HepG2 (cell line): ENCODE measurements around the gene CIAO2B. TPM values are rescaled to one million over a fixed set of nuclear protein-coding genes. Genes with fewer than 3 reads are reported as not detected.

Experiments
- NBN ChIP-seq: fragments of 450-650 bp; conservative IDR thresholded peaks from 2 replicates; pipeline ENCODE4 v1.6.1; 2017
- NCOA5 ChIP-seq: sonication (generic); formaldehyde crosslinking; IDR thresholded peaks from 2 replicates; pipeline ENCODE4 v1.4.0; 2020; ENCODE audit warnings: missing genetic modification reagents
- TAF15 ChIP-seq: fragments of 200-400 bp; formaldehyde crosslinking; IDR thresholded peaks from one replicate; pipeline ENCODE4 v1.6.1; 2018; ENCODE audit warnings: mild to moderate bottlenecking, low read depth, low read length; ENCODE audit not compliant: poor library complexity, severe bottlenecking
- TCF7 ChIP-seq: sonication (generic); IDR thresholded peaks from 2 replicates; pipeline ENCODE4 v1.6.1; 2016; ENCODE audit warnings: antibody characterized with exemption, low read depth
- ZFP36 ChIP-seq: fragments of 150-350 bp; IDR thresholded peaks from 2 replicates; pipeline ENCODE4 v1.6.1; 2018; ENCODE audit warnings: borderline replicate concordance, low read length, low read depth; ENCODE audit not compliant: partially characterized antibody
- ZFP90 ChIP-seq: sonication (generic); formaldehyde crosslinking; IDR thresholded peaks from 2 replicates; pipeline ENCODE4 v1.8.0; 2022; ENCODE audit warnings: missing genetic modification reagents, mild to moderate bottlenecking, inconsistent platforms, borderline replicate concordance
- ZMYM3 ChIP-seq: sonication (generic); formaldehyde crosslinking; IDR thresholded peaks from 2 replicates; pipeline ENCODE4 v1.5.1; 2020; ENCODE audit warnings: mild to moderate bottlenecking, missing genetic modification reagents
- ZNF24 ChIP-seq: fragments of 450-650 bp; IDR thresholded peaks from 2 replicates; pipeline ENCODE4 v1.6.1; 2017; ENCODE audit warnings: antibody characterized with exemption, mild to moderate bottlenecking
- ZNF337 ChIP-seq: sonication (generic); formaldehyde crosslinking; IDR thresholded peaks from 2 replicates; pipeline ENCODE4 v1.5.1; 2020; ENCODE audit warnings: missing genetic modification reagents, low read depth, mild to moderate bottlenecking, borderline replicate concordance
- ZNF432 ChIP-seq: sonication (generic); formaldehyde crosslinking; IDR thresholded peaks from 2 replicates; pipeline ENCODE4 v1.5.0; 2020; ENCODE audit warnings: missing genetic modification reagents, mild to moderate bottlenecking, borderline replicate concordance
- ZNF441 ChIP-seq: sonication (generic); formaldehyde crosslinking; IDR thresholded peaks from 2 replicates; pipeline ENCODE4 v1.7.0; 2021; ENCODE audit warnings: missing genetic modification reagents, borderline replicate concordance
- ZNF772 ChIP-seq: sonication (generic); formaldehyde crosslinking; IDR thresholded peaks from 2 replicates; pipeline ENCODE4 v1.5.0; 2020; ENCODE audit warnings: mild to moderate bottlenecking, missing genetic modification reagents
- ZNF891 ChIP-seq: sonication (generic); formaldehyde crosslinking; IDR thresholded peaks from 2 replicates; pipeline ENCODE4 v1.5.0; 2020; ENCODE audit warnings: mild to moderate bottlenecking, missing genetic modification reagents
- polyA plus RNA-seq, 8 experiments: library from polyadenylated mRNA; depleted of rRNA in 3 of 8; stranded (reverse) in 7 of 8; unstranded in 1 of 8; fragments of >200 nt; fragmentation: Illumina TruSeq in 4 of 8; extraction: Trizol in 4 of 8; gene quantifications; 2 replicates each; pipeline versions ENCODE4 v1.2.1 to v1.2.3, GENCODE V29; 2011 to 2016; ENCODE audit warnings: low read depth in 4 of 8, missing spikeins in 1 of 8, mixed read lengths in 1 of 8; ENCODE audit not compliant: insufficient read depth in 1 of 8
- total RNA-seq, 5 experiments: library from RNA; depleted of rRNA; stranded (reverse); fragments of >200 nt; fragmentation: Illumina TruSeq; extraction: Trizol; gene quantifications; 2 replicates each; pipeline ENCODE4 v1.2.3, GENCODE V29; 2016; ENCODE audit warnings: low read depth in 1 of 5
- TF ChIP-seq, protein P1 (sequence below): sonication (generic); formaldehyde crosslinking; IDR thresholded peaks from 2 replicates; pipeline ENCODE4 v1.8.0; 2022; ENCODE audit warnings: missing genetic modification reagents, mild to moderate bottlenecking, borderline replicate concordance
- TF ChIP-seq, protein P2 (sequence below): sonication (generic); formaldehyde crosslinking; IDR thresholded peaks from 2 replicates; pipeline ENCODE4 v1.4.0; 2020; ENCODE audit warnings: missing genetic modification reagents
- TF ChIP-seq, protein P3 (sequence below): sonication (generic); formaldehyde crosslinking; IDR thresholded peaks from 2 replicates; pipeline ENCODE4 v1.5.1; 2020; ENCODE audit warnings: missing genetic modification reagents, mild to moderate bottlenecking, borderline replicate concordance
- TF ChIP-seq, protein P4 (sequence below): sonication (generic); formaldehyde crosslinking; IDR thresholded peaks from 2 replicates; pipeline ENCODE4 v1.4.0; 2020; ENCODE audit warnings: missing genetic modification reagents
- TF ChIP-seq, protein P5 (sequence below): sonication (generic); formaldehyde crosslinking; IDR thresholded peaks from 2 replicates; pipeline ENCODE4 v1.8.1; 2023; ENCODE audit warnings: mild to moderate bottlenecking, moderate library complexity, missing genetic modification reagents

Gene CIAO2B
- total and polyA plus RNA-seq, 2 of the 13 experiments (the other 11 are each of a cell fraction or from before 2014, with no cell fraction given) = 157 to 293 TPM

DNA sequence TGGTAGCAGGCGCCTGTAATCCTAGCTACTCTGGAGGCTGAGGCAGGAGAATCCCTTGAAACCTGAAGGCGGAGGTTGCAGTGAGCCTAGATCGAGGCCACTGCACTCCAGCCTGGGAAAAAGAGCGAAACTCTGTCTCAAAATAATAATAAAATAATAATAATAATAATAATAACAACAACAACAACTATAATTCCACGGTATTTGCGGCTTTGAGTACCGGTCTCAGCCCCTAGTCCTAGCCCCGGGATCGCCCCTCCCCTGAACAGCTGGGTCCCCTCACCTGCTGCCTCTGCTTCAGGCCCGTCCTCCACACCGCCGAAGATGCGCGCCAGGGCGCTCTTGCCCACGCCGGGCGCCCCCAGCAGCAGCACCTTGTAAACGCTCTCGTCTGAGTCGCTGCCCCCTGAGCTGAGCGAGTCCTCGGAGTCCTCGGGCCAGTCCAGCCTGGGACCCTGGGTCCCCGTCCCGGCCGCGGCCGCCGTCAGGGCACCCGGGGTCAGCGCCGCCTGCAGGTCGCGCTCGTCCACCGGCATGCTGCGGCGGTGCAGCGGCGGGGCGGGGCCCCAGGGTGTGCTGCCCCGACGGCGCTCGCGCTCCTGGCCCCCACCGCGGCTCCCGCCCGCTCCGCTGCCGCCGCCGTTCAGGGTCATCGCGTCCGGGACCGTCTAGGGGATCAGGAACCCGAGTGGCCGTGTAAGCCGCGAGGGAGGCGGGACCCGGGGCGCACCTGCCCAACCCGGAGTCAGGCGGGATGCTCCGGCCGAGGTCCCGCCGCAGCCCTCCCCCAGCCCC lies 9.5 kb downstream of the CIAO2B start (continued):
- TF ChIP-seq, protein P1, sequence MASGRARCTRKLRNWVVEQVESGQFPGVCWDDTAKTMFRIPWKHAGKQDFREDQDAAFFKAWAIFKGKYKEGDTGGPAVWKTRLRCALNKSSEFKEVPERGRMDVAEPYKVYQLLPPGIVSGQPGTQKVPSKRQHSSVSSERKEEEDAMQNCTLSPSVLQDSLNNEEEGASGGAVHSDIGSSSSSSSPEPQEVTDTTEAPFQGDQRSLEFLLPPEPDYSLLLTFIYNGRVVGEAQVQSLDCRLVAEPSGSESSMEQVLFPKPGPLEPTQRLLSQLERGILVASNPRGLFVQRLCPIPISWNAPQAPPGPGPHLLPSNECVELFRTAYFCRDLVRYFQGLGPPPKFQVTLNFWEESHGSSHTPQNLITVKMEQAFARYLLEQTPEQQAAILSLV (CRISPR knock-in tag) = no peak
- no peak for TF ChIP-seq ZFP90
- TF ChIP-seq TCF7 = no peak
- no peak for TF ChIP-seq ZMYM3 (CRISPR knock-in tag)
- TF ChIP-seq ZNF24 = no peak
- TF ChIP-seq, protein P2, sequence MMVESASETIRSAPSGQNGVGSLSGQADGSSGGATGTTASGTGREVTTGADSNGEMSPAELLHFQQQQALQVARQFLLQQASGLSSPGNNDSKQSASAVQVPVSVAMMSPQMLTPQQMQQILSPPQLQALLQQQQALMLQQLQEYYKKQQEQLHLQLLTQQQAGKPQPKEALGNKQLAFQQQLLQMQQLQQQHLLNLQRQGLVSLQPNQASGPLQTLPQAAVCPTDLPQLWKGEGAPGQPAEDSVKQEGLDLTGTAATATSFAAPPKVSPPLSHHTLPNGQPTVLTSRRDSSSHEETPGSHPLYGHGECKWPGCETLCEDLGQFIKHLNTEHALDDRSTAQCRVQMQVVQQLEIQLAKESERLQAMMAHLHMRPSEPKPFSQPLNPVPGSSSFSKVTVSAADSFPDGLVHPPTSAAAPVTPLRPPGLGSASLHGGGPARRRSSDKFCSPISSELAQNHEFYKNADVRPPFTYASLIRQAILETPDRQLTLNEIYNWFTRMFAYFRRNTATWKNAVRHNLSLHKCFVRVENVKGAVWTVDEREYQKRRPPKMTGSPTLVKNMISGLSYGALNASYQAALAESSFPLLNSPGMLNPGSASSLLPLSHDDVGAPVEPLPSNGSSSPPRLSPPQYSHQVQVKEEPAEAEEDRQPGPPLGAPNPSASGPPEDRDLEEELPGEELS (CRISPR knock-in tag) = 0 out of 2 replicates have a peak, but pooled peaks have one; percentile 16
- no peak for TF ChIP-seq NBN
- no peak for TF ChIP-seq ZNF432 (CRISPR knock-in tag)
- TF ChIP-seq, protein P3, sequence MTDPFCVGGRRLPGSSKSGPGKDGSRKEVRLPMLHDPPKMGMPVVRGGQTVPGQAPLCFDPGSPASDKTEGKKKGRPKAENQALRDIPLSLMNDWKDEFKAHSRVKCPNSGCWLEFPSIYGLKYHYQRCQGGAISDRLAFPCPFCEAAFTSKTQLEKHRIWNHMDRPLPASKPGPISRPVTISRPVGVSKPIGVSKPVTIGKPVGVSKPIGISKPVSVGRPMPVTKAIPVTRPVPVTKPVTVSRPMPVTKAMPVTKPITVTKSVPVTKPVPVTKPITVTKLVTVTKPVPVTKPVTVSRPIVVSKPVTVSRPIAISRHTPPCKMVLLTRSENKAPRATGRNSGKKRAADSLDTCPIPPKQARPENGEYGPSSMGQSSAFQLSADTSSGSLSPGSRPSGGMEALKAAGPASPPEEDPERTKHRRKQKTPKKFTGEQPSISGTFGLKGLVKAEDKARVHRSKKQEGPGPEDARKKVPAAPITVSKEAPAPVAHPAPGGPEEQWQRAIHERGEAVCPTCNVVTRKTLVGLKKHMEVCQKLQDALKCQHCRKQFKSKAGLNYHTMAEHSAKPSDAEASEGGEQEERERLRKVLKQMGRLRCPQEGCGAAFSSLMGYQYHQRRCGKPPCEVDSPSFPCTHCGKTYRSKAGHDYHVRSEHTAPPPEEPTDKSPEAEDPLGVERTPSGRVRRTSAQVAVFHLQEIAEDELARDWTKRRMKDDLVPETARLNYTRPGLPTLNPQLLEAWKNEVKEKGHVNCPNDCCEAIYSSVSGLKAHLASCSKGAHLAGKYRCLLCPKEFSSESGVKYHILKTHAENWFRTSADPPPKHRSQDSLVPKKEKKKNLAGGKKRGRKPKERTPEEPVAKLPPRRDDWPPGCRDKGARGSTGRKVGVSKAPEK = no peak
- TF ChIP-seq, protein P4, sequence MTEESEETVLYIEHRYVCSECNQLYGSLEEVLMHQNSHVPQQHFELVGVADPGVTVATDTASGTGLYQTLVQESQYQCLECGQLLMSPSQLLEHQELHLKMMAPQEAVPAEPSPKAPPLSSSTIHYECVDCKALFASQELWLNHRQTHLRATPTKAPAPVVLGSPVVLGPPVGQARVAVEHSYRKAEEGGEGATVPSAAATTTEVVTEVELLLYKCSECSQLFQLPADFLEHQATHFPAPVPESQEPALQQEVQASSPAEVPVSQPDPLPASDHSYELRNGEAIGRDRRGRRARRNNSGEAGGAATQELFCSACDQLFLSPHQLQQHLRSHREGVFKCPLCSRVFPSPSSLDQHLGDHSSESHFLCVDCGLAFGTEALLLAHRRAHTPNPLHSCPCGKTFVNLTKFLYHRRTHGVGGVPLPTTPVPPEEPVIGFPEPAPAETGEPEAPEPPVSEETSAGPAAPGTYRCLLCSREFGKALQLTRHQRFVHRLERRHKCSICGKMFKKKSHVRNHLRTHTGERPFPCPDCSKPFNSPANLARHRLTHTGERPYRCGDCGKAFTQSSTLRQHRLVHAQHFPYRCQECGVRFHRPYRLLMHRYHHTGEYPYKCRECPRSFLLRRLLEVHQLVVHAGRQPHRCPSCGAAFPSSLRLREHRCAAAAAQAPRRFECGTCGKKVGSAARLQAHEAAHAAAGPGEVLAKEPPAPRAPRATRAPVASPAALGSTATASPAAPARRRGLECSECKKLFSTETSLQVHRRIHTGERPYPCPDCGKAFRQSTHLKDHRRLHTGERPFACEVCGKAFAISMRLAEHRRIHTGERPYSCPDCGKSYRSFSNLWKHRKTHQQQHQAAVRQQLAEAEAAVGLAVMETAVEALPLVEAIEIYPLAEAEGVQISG (CRISPR knock-in tag) = peak; percentile 43
- TF ChIP-seq NCOA5 (CRISPR knock-in tag) = no peak
- TF ChIP-seq ZFP36 = no peak
- no peak for TF ChIP-seq ZNF772
- TF ChIP-seq, protein P5, sequence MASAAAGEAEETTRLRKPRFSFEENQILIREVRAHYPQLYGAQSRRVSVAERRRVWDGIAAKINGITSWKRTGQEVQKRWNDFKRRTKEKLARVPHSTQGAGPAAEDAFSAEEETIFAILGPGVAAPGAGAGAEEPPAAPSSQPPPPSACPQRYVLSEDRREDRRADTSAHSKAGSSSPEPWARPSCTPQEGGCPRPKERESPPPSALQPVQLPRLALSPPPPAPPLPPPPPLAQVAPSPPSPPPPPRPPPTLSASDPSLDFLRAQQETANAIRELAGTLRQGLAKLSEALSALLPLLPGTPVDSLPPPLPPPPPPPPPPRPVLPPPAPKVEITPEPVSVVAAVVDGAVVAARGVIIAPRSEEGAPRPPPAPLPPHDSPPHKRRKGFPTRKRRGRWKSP = no peak
- no peak for TF ChIP-seq ZNF891
- TF ChIP-seq ZNF337 (CRISPR knock-in tag) = no peak
- no peak for TF ChIP-seq TAF15
- TF ChIP-seq ZNF441 (CRISPR knock-in tag) = no peak
